NCI-H510A treated with DMSO at 0.1 percent for 48 hours (cell line): Measurements from ENCODE around the gene PRKCE.

Experiments
- DNase-seq: peaks from one replicate; lab custom pipeline; 2025; lab: John Stamatoyannopoulos, UW

Gene PRKCE

GRCh38 chr2:46229134-46230063 lies 577.9 kb downstream of the PRKCE start:
- DNase-seq, result no peak

DNA sequence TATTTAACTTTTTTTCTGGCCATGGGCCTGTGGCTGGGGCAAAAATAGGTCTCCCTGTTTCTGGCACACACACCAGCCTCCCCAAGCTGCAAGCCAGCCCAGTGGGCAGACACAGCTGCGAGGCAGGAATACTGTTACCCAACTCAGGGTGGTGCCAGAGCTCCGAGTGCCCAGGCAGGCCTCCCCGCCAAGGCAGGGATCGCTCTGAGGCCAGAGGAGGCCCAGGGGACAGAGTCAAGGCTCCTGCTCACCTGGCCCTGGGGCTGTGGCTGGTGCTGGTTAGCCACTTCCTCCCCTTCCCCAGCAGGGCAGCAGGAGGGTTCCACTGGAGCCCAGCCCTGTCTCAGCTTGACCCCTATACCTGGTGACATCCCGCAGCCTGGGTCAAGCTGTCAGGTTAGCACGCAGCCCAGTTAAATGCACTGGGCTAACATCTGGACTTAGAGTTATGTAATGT lies 578.7 kb downstream of the PRKCE start:
- no peak for DNase-seq

- no peak for DNase-seq
These were observed 579.4 kb downstream of the PRKCE start for GRCh38 chr2:46230677-46231425.

DNA sequence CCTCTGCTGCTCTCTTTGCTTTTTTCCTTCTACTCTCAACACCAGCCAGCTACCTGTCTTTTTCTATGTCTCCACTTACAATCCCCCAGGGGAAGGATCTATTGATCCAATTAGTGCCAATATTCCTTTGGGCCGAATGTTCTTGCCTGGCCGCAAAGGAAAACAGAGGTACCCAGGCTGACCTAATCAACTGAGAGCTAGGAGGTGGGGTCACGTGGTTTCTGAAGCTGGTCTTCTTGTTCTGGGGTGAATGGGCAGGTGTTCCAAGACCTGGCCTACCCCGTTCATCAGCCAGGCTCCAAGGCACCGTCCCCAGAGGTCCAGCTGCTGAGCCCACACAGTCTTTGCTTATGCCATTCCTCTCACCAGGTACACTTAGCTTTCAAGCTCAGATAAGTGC lies 580.2 kb downstream of the PRKCE start:
- DNase-seq, result no peak

DNA sequence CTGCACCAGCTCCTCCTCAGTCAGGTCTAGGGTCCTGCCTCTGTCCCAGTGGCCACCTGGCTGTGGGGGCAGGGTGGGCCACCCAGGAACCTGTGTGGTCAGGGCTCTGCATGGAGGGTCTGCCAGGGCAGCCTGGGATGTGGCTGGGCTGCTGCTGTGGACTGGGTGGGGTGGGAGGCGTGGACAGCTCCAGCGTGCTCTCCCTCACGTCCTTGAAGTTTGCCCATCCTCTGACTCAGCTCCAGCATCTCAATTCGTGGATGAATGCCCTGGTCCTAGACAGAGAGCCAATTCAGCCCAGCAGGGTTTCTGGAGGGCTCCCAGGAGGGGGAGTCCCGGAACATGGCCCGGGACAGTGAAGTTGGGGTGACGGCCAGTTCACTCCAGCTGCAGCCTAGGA lies 581.4 kb downstream of the PRKCE start:
- no peak for DNase-seq

GRCh38 chr2:46236006-46236875 lies 584.8 kb downstream of the PRKCE start:
- no peak for DNase-seq

DNA sequence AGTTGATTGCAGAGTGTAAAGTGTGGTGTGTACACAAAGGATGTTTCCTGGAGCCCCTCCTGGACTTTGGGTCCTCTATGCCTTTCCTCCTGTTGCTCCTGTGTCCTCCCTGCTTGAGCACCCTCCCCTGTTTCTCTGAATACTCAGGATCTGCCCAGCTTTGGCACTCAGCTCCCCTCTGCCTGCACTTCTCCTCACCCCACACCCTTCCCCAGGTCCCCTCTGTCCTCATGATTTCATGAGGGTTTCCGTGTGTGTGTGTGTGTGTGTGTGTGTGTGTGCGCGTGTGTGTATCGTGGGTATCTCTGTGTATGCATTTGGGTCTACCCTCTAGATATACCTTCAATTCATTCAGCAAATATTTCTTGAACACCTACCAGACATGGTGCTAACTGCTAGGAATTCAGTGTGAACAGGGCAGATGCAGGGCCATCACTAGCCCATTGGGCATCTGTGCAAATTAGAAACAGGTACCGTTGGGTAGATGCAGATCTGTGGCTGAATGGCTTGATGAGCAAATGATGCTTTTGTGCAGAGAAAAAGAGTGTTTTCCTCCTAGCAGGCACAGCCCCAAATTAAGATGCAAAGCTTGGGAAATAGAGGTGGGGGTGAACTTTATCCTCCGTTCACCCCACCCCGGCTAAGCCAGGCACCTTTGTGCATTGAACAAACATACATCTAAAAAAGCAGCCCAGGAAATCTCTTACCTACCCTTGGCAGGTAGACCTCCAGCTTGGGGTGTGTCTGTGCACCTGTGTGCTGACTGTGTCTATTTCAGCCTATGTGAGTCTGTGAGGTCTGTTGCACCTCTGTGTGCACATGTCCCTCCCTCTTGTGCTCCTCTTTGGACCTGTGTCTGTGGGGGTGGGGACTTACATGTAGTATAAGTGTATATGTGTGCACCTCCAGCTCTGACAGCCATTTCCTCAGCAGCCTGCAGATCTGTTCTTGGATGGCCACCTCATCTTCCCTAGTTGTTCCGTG lies 585.7 kb downstream of the PRKCE start:
- no peak for DNase-seq
